D341Med (cell line): ENCODE results near the gene ATG9B.
A peak's percentile ranks its signal among the peaks of the same experiment; 100 is the strongest.
"Not testable (repeated sequence)": the region's sequence is repeated elsewhere in the genome, so short reads cannot be mapped to it uniquely, and the experiment has no call there.

Source experiments
- DNase-seq: peaks from one replicate; pipeline ENCODE4 v3.0.0; 2012; ENCODE audit warnings: low spot score

Gene ATG9B

GRCh38 chr7:151058781-151059366 lies 34.6 kb upstream of the ATG9B start:
- no peak for DNase-seq

- DNase-seq = peak; percentile 95
Measured at GRCh38 chr7:151057989-151058780, 33.9 kb upstream of the ATG9B start.

- no peak for DNase-seq
Measured at GRCh38 chr7:151057506-151057988, 33.3 kb upstream of the ATG9B start, which contains the start of gene CDK5. CDK5 (minus strand) TSS chr7:151057897; CDS start chr7:151057848, 49 bp downstream.

- no peak for DNase-seq
Measured at GRCh38 chr7:151056666-151057505, 32.6 kb upstream of the ATG9B start.

GRCh38 chr7:151056283-151056665 lies 32.0 kb upstream of the ATG9B start:
- DNase-seq = no peak

GRCh38 chr7:151053751-151054150 lies 29.5 kb upstream of the ATG9B start:
- no peak for DNase-seq

GRCh38 chr7:151053096-151053495 lies 28.8 kb upstream of the ATG9B start:
- no peak for DNase-seq

- DNase-seq = no peak
Measured at GRCh38 chr7:151051108-151051507, 26.8 kb upstream of the ATG9B start.

- no peak for DNase-seq
Measured at GRCh38 chr7:151048911-151049463, 24.7 kb upstream of the ATG9B start.

GRCh38 chr7:151047976-151048815 lies 23.9 kb upstream of the ATG9B start, which contains the start of gene ASIC3:
ASIC3 (plus strand) TSS chr7:151048531; CDS start chr7:151048886, 355 bp downstream.
- no peak for DNase-seq

GRCh38 chr7:151046603-151047573 lies 22.6 kb upstream of the ATG9B start:
- DNase-seq = no peak

GRCh38 chr7:151045967-151046366 lies 21.7 kb upstream of the ATG9B start:
- DNase-seq = no peak

GRCh38 chr7:151045262-151045661 lies 21.0 kb upstream of the ATG9B start:
- peak; percentile 78 for DNase-seq

- DNase-seq = no peak
Measured at GRCh38 chr7:151043959-151044358, 19.7 kb upstream of the ATG9B start.

GRCh38 chr7:151043449-151043848 lies 19.2 kb upstream of the ATG9B start:
- DNase-seq = not testable (repeated sequence)

- no peak for DNase-seq
Measured at GRCh38 chr7:151040616-151041375, 16.5 kb upstream of the ATG9B start.

- DNase-seq = no peak
Measured at GRCh38 chr7:151039850-151040548, 15.7 kb upstream of the ATG9B start.
